Keratinocyte (primary cell): Measurements from ENCODE around the gene DNAI7.

Source experiments
- EZH2 ChIP-seq: IDR thresholded peaks from one replicate; pipeline ENCODE4 v1.6.1; 2012; ENCODE audit warnings: inconsistent platforms, mild to moderate bottlenecking, low read length, moderate library complexity
- TF ChIP-seq, protein P1 (sequence below), 3 experiments: IDR thresholded peaks in 1 of 3; conservative IDR thresholded peaks in 1 of 3; optimal IDR thresholded peaks in 1 of 3; 2 replicates in 2 of 3; 3 replicates in 1 of 3; pipeline versions ENCODE3 to v1.5.1; 2011; ENCODE audit warnings: low read length in 3 of 3, mild to moderate bottlenecking in 3 of 3, moderate library complexity in 2 of 3, control low read depth in 1 of 3, inconsistent platforms in 1 of 3; ENCODE audit not compliant: insufficient read depth in 2 of 3; ENCODE audit errors: extremely low read depth in 1 of 3

DNA sequence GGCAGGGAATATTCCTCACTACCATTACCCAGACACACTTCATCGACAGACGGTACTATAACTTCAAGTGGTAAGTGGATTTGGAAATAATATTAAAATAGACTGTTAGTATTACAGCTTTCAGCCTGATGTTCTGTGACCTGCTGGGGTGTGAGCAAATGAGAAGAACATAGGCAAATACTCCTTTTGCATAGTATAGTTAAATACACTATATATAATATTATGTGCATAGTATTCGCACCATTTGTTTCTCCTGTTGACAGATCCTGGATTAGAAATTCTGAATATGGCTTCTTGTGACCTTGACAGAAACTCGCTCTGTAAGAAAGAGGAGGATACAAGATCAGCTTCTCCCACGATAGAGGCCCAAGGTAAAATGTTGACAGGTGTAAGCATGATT is 115.6 kb downstream of the DNAI7 start:
- TF ChIP-seq EZH2, result no peak
- TF ChIP-seq, protein P1, sequence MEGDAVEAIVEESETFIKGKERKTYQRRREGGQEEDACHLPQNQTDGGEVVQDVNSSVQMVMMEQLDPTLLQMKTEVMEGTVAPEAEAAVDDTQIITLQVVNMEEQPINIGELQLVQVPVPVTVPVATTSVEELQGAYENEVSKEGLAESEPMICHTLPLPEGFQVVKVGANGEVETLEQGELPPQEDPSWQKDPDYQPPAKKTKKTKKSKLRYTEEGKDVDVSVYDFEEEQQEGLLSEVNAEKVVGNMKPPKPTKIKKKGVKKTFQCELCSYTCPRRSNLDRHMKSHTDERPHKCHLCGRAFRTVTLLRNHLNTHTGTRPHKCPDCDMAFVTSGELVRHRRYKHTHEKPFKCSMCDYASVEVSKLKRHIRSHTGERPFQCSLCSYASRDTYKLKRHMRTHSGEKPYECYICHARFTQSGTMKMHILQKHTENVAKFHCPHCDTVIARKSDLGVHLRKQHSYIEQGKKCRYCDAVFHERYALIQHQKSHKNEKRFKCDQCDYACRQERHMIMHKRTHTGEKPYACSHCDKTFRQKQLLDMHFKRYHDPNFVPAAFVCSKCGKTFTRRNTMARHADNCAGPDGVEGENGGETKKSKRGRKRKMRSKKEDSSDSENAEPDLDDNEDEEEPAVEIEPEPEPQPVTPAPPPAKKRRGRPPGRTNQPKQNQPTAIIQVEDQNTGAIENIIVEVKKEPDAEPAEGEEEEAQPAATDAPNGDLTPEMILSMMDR (optimal IDR thresholded peaks at IDR 0.05 in 1 of 3, IDR thresholded peaks at IDR 0.05 in 1 of 3, conservative IDR thresholded peaks at IDR 0.05 in 1 of 3; ENCODE audit: extremely low read depth in 1 of 3, insufficient read depth in 2 of 3, low read length in 3 of 3), result no peak
